SK-N-SH (cell line): Measurements from ENCODE around the gene P2RY10.

Experiments
- CTCF ChIP-seq: fragments of 200-600 bp; sonication (generic); IDR thresholded peaks from 2 replicates; pipeline ENCODE4 v1.6.1; 2017; ENCODE audit warnings: antibody characterized with exemption, mild to moderate bottlenecking, moderate library complexity
- EZH2phosphoT487 ChIP-seq: fragments of 200-600 bp; sonication (generic); IDR thresholded peaks from 2 replicates; pipeline ENCODE4 v1.6.1; 2017; ENCODE audit warnings: low read depth, mixed run types, mild to moderate bottlenecking, antibody characterized with exemption, moderate library complexity, borderline replicate concordance
- IRF3 ChIP-seq: fragments of 150-350 bp; IDR thresholded peaks from 2 replicates; pipeline ENCODE4 v1.6.1; 2016; ENCODE audit warnings: mild to moderate bottlenecking, low read depth, low read length
- MXI1 ChIP-seq: IDR thresholded peaks from 2 replicates; pipeline ENCODE4 v1.6.1; 2012; ENCODE audit warnings: mild to moderate bottlenecking, low read depth, low read length, improper control_type of control experiment
- POLR2AphosphoS5 ChIP-seq: IDR thresholded peaks from 2 replicates; pipeline ENCODE4 v1.6.1; 2012; ENCODE audit warnings: low read depth, low read length
- RXRA ChIP-seq: IDR thresholded peaks from 2 replicates; pipeline ENCODE4 v1.4.0; 2012; ENCODE audit warnings: low read depth, mild to moderate bottlenecking, borderline replicate concordance
- SMC3 ChIP-seq: IDR thresholded peaks from 2 replicates; pipeline ENCODE4 v1.6.1; 2012; ENCODE audit warnings: low read depth, low read length, improper control_type of control experiment
- TAF1 ChIP-seq: IDR thresholded peaks from 2 replicates; pipeline ENCODE4 v1.6.1; 2012; ENCODE audit warnings: low read depth, mild to moderate bottlenecking, low read length, moderate library complexity, borderline replicate concordance
- TEAD4 ChIP-seq: IDR thresholded peaks from 2 replicates; pipeline ENCODE4 v1.4.0; 2012; ENCODE audit warnings: mild to moderate bottlenecking, borderline replicate concordance; ENCODE audit not compliant: insufficient read depth
- YY1 ChIP-seq: IDR thresholded peaks from 2 replicates; pipeline ENCODE4 v1.4.0; 2012; ENCODE audit warnings: low read depth, mild to moderate bottlenecking
- ZBTB33 ChIP-seq: IDR thresholded peaks from 2 replicates; pipeline ENCODE4 v1.4.0; 2012; ENCODE audit warnings: low read depth, borderline replicate concordance

- TF ChIP-seq SMC3 (no peak), POLR2AphosphoS5 (no peak), CTCF (no peak), EZH2phosphoT487 (no peak), RXRA (no peak), ZBTB33 (no peak), TEAD4 (no peak), MXI1 (no peak), YY1 (no peak), TAF1 (no peak), IRF3 (no peak)
Observed at GRCh38 chrX:78945186-78945912, at the start of gene P2RY10.
